Neural progenitor cell (in vitro differentiated cells): ENCODE data around the gene AKAP9. TPM values are rescaled to one million over a fixed set of nuclear protein-coding genes. Genes with fewer than 3 reads are reported as not detected.

ENCODE experiments used
- DNase-seq: peaks from one replicate; pipeline ENCODE4 v3.0.0-alpha.2; 2016; ENCODE audit warnings: low spot score
- H2AFZ ChIP-seq: fragments of 200-600 bp; sonication (generic); replicated peaks from 2 replicates; pipeline ENCODE4 v1.6.1; 2016; ENCODE audit warnings: antibody characterized with exemption
- H3F3A ChIP-seq: fragments of 200-600 bp; sonication (generic); 2 replicates; pipeline ENCODE4 v1.6.1; 2016; ENCODE audit warnings: antibody characterized with exemption, low read depth
- H3K27ac ChIP-seq: fragments of 200-600 bp; sonication (generic); 2 replicates; pipeline ENCODE4 v1.5.1; 2016; ENCODE audit warnings: mild to moderate bottlenecking
- H3K27me3 ChIP-seq: fragments of 200-600 bp; sonication (generic); 2 replicates; pipeline ENCODE4 v1.6.1; 2016; ENCODE audit warnings: mild to moderate bottlenecking, moderate library complexity
- H3K36me3 ChIP-seq: fragments of 200-600 bp; sonication (generic); 2 replicates; pipeline ENCODE4 v1.5.1; 2016
- H3K4me1 ChIP-seq: fragments of 200-600 bp; sonication (generic); 2 replicates; pipeline ENCODE4 v1.6.1; 2016; ENCODE audit warnings: mixed run types
- H3K4me2 ChIP-seq: fragments of 200-600 bp; sonication (generic); 2 replicates; pipeline ENCODE4 v1.6.1; 2016
- H3K4me3 ChIP-seq: fragments of 200-600 bp; sonication (generic); 2 replicates; pipeline ENCODE4 v1.5.1; 2016
- H3K79me2 ChIP-seq: fragments of 200-600 bp; sonication (generic); 2 replicates; pipeline ENCODE4 v1.6.1; 2016; ENCODE audit warnings: low read depth
- H3K9ac ChIP-seq: fragments of 200-600 bp; sonication (generic); 2 replicates; pipeline ENCODE4 v1.6.1; 2016
- H3K9me3 ChIP-seq: fragments of 200-600 bp; sonication (generic); 2 replicates; pipeline ENCODE4 v1.5.1; 2016; ENCODE audit warnings: low read depth
- H4K20me1 ChIP-seq: fragments of 200-600 bp; sonication (generic); 2 replicates; pipeline ENCODE4 v1.6.1; 2016; ENCODE audit warnings: low read depth
- H3K27ac Mint-ChIP-seq: 3 replicates; pipeline ENCODE4 v1.8.0; 2021; ENCODE audit warnings: mixed read lengths
- H3K27me3 Mint-ChIP-seq: 2 replicates; pipeline ENCODE4 v1.8.0; 2022; ENCODE audit warnings: low read depth, mild to moderate bottlenecking, inconsistent platforms, moderate library complexity, mixed read lengths; ENCODE audit not compliant: insufficient read depth
- H3K36me3 Mint-ChIP-seq: 3 replicates; pipeline ENCODE4 v1.8.0; 2021; ENCODE audit warnings: mixed read lengths
- H3K4me1 Mint-ChIP-seq: 3 replicates; pipeline ENCODE4 v1.8.0; 2021; ENCODE audit warnings: mixed read lengths
- H3K4me3 Mint-ChIP-seq: 3 replicates; pipeline ENCODE4 v1.8.0; 2021; ENCODE audit warnings: mild to moderate bottlenecking, moderate library complexity, mixed read lengths
- H3K9me3 Mint-ChIP-seq: 3 replicates; pipeline ENCODE4 v1.8.0; 2020; ENCODE audit warnings: mixed read lengths
- EZH2 ChIP-seq: fragments of 200-600 bp; sonication (generic); IDR thresholded peaks from 2 replicates; pipeline ENCODE4 v1.6.1; 2017; ENCODE audit warnings: antibody characterized with exemption, mild to moderate bottlenecking, moderate library complexity
- EZH2phosphoT487 ChIP-seq: fragments of 200-600 bp; sonication (generic); IDR thresholded peaks from 2 replicates; pipeline ENCODE4 v1.6.1; 2017; ENCODE audit warnings: antibody characterized with exemption
- total RNA-seq: library from RNA; depleted of rRNA; stranded (reverse); fragments of >200 nt; gene quantifications from 2 replicates; pipeline ENCODE4 v1.2.3, GENCODE V29; 2015; ENCODE audit warnings: low replicate concordance
- TF ChIP-seq, protein P1 (sequence below): fragments of 200-600 bp; sonication (generic); IDR thresholded peaks from 2 replicates; pipeline ENCODE4 v1.5.1; 2017; ENCODE audit warnings: antibody characterized with exemption, mild to moderate bottlenecking

The AKAP9 gene
- total RNA-seq, 1 donor from 2014 or later: 93.4 TPM

DNA sequence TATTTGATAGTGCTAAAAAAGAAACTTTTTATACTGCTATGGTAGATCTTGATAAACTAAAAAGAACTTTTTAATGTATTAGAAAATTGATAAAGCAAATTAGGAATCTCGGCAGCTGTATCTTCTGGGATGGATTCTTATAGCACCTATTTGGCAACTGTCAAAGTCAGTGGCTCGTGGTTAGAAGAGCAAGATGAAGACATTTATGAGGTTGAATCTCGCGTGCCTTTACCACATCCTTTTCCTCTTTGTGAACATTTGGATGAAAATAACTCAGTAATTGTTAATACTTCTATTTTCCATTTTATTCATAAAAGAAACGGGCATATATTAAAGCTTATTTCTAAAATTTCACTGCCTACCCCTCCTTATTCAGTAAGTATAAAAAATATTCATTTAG lies 117.4 kb downstream of the AKAP9 start:
- H3K36me3 Mint-ChIP-seq: no peaks in the 10 kb centered on the region
- Histone ChIP-seq H3K9me3 (no peaks in the 10 kb centered on the region), H2AFZ (no peak overlapping the region), H4K20me1 (peaks cover 11% of the 10 kb centered on the region), H3K9ac (no peak overlapping the region), H3K27me3 (no peaks in the 10 kb centered on the region), H3K27ac (no peak overlapping the region), H3K4me2 (no peak overlapping the region), H3K79me2 (no peaks in the 10 kb centered on the region), H3K4me3 (no peak overlapping the region), H3K4me1 (peaks cover 4% of the 10 kb centered on the region), H3F3A (peaks cover 6% of the 10 kb centered on the region), H3K36me3 (peaks cover 4% of the 10 kb centered on the region)
- no peaks in the 10 kb centered on the region for H3K9me3 Mint-ChIP-seq
- no peaks in the 10 kb centered on the region for H3K27me3 Mint-ChIP-seq
- peaks cover 14% of the 10 kb centered on the region for H3K4me1 Mint-ChIP-seq
- no peak overlapping the region for H3K4me3 Mint-ChIP-seq
- no peak overlapping the region for H3K27ac Mint-ChIP-seq
- DNase-seq: no peak
- TF ChIP-seq, protein P1, sequence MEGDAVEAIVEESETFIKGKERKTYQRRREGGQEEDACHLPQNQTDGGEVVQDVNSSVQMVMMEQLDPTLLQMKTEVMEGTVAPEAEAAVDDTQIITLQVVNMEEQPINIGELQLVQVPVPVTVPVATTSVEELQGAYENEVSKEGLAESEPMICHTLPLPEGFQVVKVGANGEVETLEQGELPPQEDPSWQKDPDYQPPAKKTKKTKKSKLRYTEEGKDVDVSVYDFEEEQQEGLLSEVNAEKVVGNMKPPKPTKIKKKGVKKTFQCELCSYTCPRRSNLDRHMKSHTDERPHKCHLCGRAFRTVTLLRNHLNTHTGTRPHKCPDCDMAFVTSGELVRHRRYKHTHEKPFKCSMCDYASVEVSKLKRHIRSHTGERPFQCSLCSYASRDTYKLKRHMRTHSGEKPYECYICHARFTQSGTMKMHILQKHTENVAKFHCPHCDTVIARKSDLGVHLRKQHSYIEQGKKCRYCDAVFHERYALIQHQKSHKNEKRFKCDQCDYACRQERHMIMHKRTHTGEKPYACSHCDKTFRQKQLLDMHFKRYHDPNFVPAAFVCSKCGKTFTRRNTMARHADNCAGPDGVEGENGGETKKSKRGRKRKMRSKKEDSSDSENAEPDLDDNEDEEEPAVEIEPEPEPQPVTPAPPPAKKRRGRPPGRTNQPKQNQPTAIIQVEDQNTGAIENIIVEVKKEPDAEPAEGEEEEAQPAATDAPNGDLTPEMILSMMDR: no peak
- no peak for TF ChIP-seq EZH2
- TF ChIP-seq EZH2phosphoT487: no peak

DNA sequence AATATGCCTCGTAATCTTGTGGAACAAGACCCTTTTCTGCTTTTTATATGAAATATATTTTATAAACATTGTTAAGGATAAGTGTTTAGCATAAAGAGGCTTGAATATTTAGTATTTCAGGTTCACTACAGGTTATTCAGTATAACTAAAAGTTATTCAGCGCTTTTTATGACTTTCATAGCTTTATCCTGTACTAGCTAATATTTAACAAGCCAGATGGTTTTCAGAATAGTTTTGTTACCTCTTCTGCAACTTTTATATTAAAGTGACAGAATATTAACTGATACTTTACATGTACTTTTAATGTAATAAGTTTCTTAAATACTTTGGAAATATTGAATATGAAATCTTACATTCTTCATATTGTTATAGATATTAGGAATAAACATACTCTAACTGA lies 118.2 kb downstream of the AKAP9 start:
- H3K4me3 Mint-ChIP-seq: no peak overlapping the region
- H3K4me3 ChIP-seq: no peak overlapping the region
- no peaks in the 10 kb centered on the region for H3K27me3 ChIP-seq
- H3K36me3 Mint-ChIP-seq: no peaks in the 10 kb centered on the region
- peaks cover 14% of the 10 kb centered on the region for H3K4me1 Mint-ChIP-seq
- H3K27ac Mint-ChIP-seq: no peak overlapping the region
- no peaks in the 10 kb centered on the region for H3K9me3 Mint-ChIP-seq
- no peak overlapping the region for H3K27ac ChIP-seq
- peaks cover 6% of the 10 kb centered on the region for H3F3A ChIP-seq
- H3K79me2 ChIP-seq: no peaks in the 10 kb centered on the region
- no peaks in the 10 kb centered on the region for H3K27me3 Mint-ChIP-seq
- no peak overlapping the region for H2AFZ ChIP-seq
- TF ChIP-seq EZH2 (no peak), EZH2phosphoT487 (no peak)
- TF ChIP-seq, protein P1: no peak
- peaks cover 4% of the 10 kb centered on the region for H3K4me1 ChIP-seq
- DNase-seq: no peak
- no peaks in the 10 kb centered on the region for H3K9me3 ChIP-seq
- peaks cover 4% of the 10 kb centered on the region for H3K36me3 ChIP-seq
- H4K20me1 ChIP-seq: peaks cover 11% of the 10 kb centered on the region
- H3K9ac ChIP-seq: no peak overlapping the region
- H3K4me2 ChIP-seq: no peak overlapping the region

DNA sequence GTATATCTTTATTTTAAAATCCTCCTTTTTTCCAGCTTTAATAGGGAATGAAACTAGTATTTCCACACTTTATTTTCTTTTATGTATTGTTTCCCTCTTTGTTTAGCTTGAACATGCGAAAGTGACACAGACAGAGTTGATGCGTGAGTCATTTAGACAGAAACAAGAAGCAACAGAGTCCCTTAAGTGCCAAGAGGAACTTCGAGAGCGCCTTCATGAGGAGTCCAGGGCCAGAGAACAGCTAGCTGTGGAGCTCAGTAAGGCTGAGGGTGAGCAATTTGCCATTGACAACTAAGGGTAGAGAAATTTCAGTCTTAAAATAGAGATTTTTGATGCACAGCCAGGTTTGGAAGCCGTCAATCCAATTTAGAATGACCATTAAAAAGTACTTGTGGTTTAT lies 120.5 kb downstream of the AKAP9 start:
- Mint-ChIP-seq H3K36me3 (peaks cover 3% of the 10 kb centered on the region), H3K4me1 (peaks cover 13% of the 10 kb centered on the region), H3K4me3 (no peak overlapping the region), H3K27me3 (no peaks in the 10 kb centered on the region), H3K27ac (no peak overlapping the region), H3K9me3 (no peaks in the 10 kb centered on the region)
- no peaks in the 10 kb centered on the region for H3K9me3 ChIP-seq
- no peaks in the 10 kb centered on the region for H3K27me3 ChIP-seq
- H4K20me1 ChIP-seq: peaks cover 9% of the 10 kb centered on the region
- no peak overlapping the region for H3K9ac ChIP-seq
- H3F3A ChIP-seq: peaks cover 4% of the 10 kb centered on the region
- peaks cover under 1% of the 10 kb centered on the region for H3K36me3 ChIP-seq
- no peak for DNase-seq
- no peak overlapping the region for H3K27ac ChIP-seq
- H3K79me2 ChIP-seq: no peaks in the 10 kb centered on the region
- H3K4me1 ChIP-seq: peaks cover 4% of the 10 kb centered on the region
- TF ChIP-seq, protein P1: no peak
- TF ChIP-seq EZH2phosphoT487: no peak
- no peak for TF ChIP-seq EZH2
- no peak overlapping the region for H3K4me2 ChIP-seq
- no peak overlapping the region for H3K4me3 ChIP-seq
- H2AFZ ChIP-seq: no peak overlapping the region
